ENCODE measurements around the gene SCYGR4. TPM values are rescaled to one million over a fixed set of nuclear protein-coding genes. Genes with fewer than 3 reads are reported as not detected.
"Not testable (repeated sequence)": the region's sequence is repeated elsewhere in the genome, so short reads cannot be mapped to it uniquely, and the experiment has no call there.

SCYGR4 gene
- total RNA-seq, 1 donor from 2014 or later, result not detected

DNA sequence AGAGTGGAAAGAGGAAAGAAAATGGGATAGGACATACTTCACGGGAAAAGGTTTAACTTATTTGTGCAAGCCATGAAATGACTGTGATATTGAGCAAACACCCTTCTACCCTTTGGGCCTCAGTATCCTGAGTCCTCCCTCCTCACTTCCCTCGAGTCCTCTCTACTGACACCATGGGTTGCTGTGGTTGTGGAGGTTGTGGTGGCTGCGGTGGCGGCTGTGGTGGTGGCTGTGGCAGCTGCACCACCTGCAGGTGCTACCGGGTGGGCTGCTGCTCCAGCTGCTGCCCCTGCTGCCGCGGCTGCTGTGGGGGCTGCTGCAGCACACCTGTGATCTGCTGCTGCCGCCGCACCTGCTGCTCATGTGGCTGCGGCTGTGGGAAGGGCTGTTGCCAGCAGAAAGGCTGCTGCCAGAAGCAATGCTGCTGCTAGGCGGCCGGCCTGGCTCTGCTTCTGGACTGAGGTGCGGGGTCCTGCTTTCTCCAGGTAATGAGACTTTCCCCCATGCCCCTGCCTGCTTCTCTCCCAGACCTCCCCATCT, 49.4 kb downstream of the SCYGR4 start, which contains the start of gene SCYGR5:
SCYGR5 (plus strand) TSS at position 174 of the 540 bp plus-strand sequence; CDS start at position 174, 0 bp downstream.
- not testable (repeated sequence) for DNase-seq

Other genes with a start within 250 kb of the SCYGR4 start
- not detected for gene TM4SF20, start 238.2 kb upstream of the SCYGR4 start, total RNA-seq
- not detected for gene SCYGR1, start 229.5 kb upstream of the SCYGR4 start, total RNA-seq
- 112 TPM for gene AGFG1, start 145.3 kb upstream of the SCYGR4 start, total RNA-seq
- not detected for gene SCYGR2, start 18.6 kb upstream of the SCYGR4 start, total RNA-seq
- gene SCYGR3, start 2.7 kb upstream of the SCYGR4 start, total RNA-seq, result not detected
- gene SCYGR5, start 49.3 kb downstream of the SCYGR4 start, total RNA-seq, result not detected
- gene SLC19A3, start 100.5 kb downstream of the SCYGR4 start, total RNA-seq, result 1.2 TPM
- gene SCYGR6, start 107.3 kb downstream of the SCYGR4 start, total RNA-seq, result not detected
- gene SCYGR7, start 110.8 kb downstream of the SCYGR4 start, total RNA-seq, result not detected
- not detected for gene SCYGR8, start 128.4 kb downstream of the SCYGR4 start, total RNA-seq
- not detected for gene CCL20, start 196.3 kb downstream of the SCYGR4 start, total RNA-seq

Measured in occipital lobe (tissue), 2 donors.